HL-60 (cell line): ENCODE measurements around the gene FDXACB1.

Experiments
- DNase-seq, 2 experiments: peaks; one replicate each; pipeline ENCODE4 v3.0.0-alpha.2; 2010 to 2020; ENCODE audit warnings: low read depth in 1 of 2, low spot score in 1 of 2
- H3K27ac ChIP-seq: fragments of 250-450 bp; sonication (Bioruptor Pico); replicated peaks from 2 replicates; pipeline ENCODE4 v1.5.1; 2020; ENCODE audit warnings: mild to moderate bottlenecking, moderate library complexity
- H3K27me3 ChIP-seq: fragments of 250-450 bp; sonication (Bioruptor Pico); 2 replicates; pipeline ENCODE4 v1.5.1; 2021; ENCODE audit warnings: mild to moderate bottlenecking, moderate library complexity; ENCODE audit not compliant: insufficient read depth, poor library complexity, severe bottlenecking
- H3K4me3 ChIP-seq: replicated peaks from 2 replicates; pipeline ENCODE4 v1.5.1; 2011; ENCODE audit warnings: mild to moderate bottlenecking, control low read depth, low read length; ENCODE audit not compliant: insufficient read depth
- GABPA ChIP-seq: IDR thresholded peaks from 2 replicates; pipeline ENCODE4 v1.6.1; 2012; ENCODE audit warnings: low read depth
- POLR2AphosphoS5 ChIP-seq: IDR thresholded peaks from 2 replicates; pipeline ENCODE4 v1.6.1; 2012; ENCODE audit warnings: low read depth
- SPI1 ChIP-seq: IDR thresholded peaks from 2 replicates; pipeline ENCODE4 v1.6.1; 2012; ENCODE audit warnings: low read depth, mild to moderate bottlenecking, borderline replicate concordance
- TF ChIP-seq, protein P1 (sequence below): IDR thresholded peaks from 2 replicates; pipeline ENCODE4 v1.6.1; 2012; ENCODE audit warnings: low read depth; ENCODE audit not compliant: insufficient replicate concordance
- TF ChIP-seq, protein P2 (sequence below): IDR thresholded peaks from one replicate; pipeline ENCODE4 v1.5.1; 2011; ENCODE audit warnings: low read length, control low read depth, inconsistent platforms; ENCODE audit not compliant: insufficient read depth

FDXACB1 gene

DNA sequence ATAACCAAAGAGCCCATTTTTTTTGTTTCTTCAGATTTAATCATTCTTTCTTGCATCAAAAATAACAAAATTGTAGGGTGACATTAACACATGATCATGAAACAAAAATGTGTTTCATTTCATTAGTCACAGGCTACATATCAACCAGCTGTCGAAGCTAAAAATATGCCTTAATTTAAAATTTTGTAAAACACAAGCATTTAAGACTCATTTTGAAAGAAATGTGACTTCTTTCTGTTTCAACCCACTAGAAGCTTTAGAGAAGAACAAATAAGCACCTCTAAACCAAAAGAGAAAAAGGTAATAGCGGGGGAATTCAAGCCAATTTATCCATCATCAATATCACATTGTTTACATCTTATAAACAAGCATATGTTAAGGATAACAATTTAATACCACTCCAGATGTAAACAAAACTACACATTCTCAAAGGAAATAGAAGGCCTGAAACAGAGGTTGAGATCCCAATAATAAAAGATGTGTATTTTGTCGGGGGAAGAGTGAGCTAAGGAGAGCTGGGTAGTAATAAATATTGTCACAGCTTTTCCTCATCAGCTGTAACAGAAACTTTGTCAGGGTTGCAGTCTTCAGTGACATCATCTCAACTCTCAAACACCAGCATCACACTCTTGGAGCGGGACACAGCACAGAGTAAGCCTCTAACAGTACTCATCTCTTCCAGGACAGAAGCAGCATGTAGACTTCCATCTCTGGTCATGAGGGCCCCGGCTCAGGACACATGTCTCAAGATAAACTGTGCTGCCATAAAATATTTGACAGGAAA lies 49.6 kb downstream of the FDXACB1 start:
- H3K27ac ChIP-seq, result no peak overlapping the region
- TF ChIP-seq, protein P1, sequence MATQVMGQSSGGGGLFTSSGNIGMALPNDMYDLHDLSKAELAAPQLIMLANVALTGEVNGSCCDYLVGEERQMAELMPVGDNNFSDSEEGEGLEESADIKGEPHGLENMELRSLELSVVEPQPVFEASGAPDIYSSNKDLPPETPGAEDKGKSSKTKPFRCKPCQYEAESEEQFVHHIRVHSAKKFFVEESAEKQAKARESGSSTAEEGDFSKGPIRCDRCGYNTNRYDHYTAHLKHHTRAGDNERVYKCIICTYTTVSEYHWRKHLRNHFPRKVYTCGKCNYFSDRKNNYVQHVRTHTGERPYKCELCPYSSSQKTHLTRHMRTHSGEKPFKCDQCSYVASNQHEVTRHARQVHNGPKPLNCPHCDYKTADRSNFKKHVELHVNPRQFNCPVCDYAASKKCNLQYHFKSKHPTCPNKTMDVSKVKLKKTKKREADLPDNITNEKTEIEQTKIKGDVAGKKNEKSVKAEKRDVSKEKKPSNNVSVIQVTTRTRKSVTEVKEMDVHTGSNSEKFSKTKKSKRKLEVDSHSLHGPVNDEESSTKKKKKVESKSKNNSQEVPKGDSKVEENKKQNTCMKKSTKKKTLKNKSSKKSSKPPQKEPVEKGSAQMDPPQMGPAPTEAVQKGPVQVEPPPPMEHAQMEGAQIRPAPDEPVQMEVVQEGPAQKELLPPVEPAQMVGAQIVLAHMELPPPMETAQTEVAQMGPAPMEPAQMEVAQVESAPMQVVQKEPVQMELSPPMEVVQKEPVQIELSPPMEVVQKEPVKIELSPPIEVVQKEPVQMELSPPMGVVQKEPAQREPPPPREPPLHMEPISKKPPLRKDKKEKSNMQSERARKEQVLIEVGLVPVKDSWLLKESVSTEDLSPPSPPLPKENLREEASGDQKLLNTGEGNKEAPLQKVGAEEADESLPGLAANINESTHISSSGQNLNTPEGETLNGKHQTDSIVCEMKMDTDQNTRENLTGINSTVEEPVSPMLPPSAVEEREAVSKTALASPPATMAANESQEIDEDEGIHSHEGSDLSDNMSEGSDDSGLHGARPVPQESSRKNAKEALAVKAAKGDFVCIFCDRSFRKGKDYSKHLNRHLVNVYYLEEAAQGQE, result no peak
- TF ChIP-seq, protein P2, sequence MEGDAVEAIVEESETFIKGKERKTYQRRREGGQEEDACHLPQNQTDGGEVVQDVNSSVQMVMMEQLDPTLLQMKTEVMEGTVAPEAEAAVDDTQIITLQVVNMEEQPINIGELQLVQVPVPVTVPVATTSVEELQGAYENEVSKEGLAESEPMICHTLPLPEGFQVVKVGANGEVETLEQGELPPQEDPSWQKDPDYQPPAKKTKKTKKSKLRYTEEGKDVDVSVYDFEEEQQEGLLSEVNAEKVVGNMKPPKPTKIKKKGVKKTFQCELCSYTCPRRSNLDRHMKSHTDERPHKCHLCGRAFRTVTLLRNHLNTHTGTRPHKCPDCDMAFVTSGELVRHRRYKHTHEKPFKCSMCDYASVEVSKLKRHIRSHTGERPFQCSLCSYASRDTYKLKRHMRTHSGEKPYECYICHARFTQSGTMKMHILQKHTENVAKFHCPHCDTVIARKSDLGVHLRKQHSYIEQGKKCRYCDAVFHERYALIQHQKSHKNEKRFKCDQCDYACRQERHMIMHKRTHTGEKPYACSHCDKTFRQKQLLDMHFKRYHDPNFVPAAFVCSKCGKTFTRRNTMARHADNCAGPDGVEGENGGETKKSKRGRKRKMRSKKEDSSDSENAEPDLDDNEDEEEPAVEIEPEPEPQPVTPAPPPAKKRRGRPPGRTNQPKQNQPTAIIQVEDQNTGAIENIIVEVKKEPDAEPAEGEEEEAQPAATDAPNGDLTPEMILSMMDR, result no peak
- no peak for TF ChIP-seq SPI1
- no peak for TF ChIP-seq GABPA
- TF ChIP-seq POLR2AphosphoS5, result no peak
- DNase-seq, result no peak
- H3K4me3 ChIP-seq, result no peak overlapping the region
- no peaks in the 10 kb centered on the region for H3K27me3 ChIP-seq

DNA sequence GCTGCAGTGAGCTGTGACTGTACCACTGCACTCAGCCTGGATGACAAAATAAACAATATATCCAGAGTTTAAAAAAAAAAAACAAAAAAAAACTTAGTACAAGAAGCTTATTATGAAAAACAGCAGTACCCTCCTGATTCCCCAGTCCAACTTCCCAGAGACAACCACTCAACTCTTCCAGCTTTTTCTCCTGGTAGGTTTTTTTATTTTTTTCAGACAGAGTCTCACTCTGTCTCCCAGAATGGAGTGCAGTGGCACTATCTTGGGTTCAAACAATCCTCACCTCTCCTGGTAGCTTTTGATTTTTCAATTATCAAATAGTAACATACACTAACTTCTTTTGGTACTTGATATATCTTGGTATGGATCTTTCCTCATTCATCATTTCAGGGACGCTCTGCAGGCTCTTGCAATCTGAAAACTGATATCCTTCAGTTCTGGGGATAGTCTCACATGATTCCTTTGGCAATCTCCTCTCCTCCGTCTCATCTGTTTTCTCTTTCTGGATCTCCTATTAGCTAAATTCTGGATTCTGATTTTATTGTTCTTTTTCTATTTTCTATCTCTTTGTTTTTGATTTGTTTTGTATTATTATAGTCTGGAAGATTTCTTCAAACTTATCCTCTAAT lies 52.5 kb downstream of the FDXACB1 start:
- no peaks in the 10 kb centered on the region for H3K27me3 ChIP-seq
- no peak for DNase-seq
- no peak overlapping the region for H3K27ac ChIP-seq
- H3K4me3 ChIP-seq, result no peak overlapping the region
- TF ChIP-seq, protein P2, result no peak
- no peak for TF ChIP-seq SPI1
- no peak for TF ChIP-seq POLR2AphosphoS5
- TF ChIP-seq, protein P1, result no peak
- no peak for TF ChIP-seq GABPA
